ENCODE results near the gene LRP1B.

Gene LRP1B

DNA sequence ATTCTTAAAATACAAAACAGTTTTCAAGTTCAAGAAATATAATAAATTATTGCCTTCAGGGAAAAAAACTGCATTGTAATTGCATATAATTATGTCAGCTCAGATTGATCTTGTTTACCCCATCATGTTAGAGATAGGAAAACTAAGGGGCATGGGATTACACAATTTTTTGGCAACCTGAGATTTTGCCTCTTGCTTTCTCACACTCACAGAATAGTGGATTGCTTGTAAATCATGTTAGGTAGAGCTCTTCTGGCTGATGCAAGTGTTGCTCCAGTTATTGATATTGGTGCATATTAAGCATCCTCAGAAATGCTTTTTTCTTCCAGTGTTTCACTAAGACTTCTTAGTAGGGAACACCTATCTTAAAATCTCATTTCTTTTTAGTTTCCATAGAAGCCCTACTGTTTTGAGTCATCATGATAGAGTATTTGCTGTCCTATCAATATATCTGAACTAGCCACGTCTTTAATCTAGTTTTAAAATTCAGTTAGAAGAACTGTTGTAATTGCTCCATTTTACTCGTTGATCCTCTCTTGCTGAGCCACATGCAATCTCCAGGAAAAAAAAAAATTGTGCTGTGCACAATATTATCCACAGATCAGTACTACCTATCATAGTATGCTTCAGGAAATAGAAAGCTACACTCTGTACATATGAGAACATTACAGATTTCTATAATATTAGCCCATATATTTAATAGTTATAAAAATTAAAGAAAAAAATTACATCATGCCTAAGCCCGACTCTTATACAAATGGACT lies 393.1 kb downstream of the LRP1B start:
- no peak for DNase-seq

DNA sequence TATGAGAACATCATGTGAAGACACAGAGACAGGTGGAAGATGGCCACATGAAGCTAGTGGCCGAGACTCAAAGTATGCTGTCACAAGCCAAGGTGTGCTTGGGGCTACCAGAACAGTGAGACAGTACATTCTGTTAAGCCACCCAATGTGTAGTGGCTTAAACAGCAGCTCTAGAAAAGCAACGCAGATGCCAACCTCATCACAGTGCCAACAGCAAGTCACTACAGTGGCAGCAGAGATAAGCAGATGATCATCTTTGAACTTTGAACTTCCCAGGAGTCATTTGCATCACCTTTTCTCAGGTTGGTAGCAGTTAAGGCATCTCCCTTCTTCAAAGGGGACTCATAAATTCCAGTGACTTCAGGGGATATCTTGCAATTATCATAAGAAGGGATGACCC lies 394.4 kb downstream of the LRP1B start:
- DNase-seq, result no peak

DNA sequence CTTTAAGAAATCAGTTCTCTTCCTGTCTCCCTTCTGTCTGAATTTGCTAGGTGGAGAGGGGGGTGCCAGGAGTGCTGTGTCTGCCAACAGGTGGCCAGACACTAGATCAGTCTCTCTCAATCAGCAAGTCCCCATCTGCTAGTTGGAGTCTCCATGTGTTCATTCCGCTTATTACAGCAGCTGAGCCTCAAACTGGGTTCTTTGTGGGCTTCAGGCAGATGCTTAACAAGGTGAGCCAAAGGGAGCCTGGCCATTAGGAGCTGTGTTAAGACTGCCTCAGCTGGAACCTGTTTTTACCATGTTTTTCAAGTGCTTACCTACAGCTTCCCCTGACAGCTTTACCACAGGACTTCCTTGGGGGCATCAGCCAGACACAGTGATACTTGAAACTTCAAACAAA lies 401.9 kb downstream of the LRP1B start:
- no peak for DNase-seq

DNA sequence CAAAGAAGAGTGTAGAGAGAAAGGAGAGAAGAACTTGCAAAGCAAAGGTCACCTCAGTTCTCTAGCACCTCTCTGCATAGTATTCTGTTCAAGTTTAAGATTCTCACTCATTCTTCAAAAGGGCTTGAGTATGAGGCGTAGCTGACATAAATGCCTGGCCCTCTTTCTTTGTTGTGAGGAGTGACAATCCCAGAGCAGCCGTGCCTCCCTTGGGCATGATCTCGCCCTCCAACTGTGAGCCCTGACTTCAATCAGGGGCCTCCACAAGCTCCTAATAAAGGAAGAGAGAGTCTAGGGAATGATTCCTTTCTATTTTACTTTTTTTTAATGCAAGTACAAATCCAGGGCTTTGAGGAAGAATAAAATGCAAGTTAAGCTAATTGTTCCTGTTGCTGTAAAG lies 402.7 kb downstream of the LRP1B start:
- no peak for DNase-seq

DNA sequence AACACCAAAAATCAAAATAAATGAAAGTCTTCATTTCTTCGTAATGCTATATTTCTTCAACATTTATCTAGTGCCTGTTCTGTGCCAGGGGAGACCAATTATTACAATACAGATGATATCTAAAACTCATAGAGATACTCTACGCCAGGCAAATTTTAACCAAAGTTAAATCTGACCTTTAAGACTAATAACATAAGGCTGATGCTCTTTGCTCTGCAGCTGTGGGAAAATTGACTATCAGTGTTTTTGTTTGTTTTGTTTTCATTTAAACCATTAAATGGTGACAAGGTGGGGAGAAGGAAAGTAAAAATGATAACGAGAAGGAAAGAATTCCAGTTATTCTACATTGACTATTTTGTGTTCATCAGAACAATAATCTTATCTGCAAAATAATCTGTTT lies 406.4 kb downstream of the LRP1B start:
- no peak for DNase-seq

DNA sequence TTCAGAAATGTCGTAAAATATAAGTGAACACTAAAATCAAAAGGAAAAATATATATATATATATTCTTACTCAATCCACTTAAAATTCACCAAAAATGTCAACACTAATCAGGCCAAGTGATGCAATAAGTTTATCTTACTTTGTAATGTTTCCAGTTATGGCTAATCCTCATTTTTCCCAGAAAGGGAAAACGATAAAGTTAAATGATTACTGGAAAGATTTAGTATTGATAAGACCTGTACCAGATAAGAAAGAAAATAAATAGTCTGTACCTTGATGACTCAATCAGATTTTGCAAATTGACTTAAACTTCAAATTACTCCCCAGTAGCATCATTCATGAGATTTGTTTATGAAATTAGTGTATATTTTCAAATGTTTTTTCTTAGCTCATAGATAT lies 407.0 kb downstream of the LRP1B start:
- DNase-seq, result no peak

DNA sequence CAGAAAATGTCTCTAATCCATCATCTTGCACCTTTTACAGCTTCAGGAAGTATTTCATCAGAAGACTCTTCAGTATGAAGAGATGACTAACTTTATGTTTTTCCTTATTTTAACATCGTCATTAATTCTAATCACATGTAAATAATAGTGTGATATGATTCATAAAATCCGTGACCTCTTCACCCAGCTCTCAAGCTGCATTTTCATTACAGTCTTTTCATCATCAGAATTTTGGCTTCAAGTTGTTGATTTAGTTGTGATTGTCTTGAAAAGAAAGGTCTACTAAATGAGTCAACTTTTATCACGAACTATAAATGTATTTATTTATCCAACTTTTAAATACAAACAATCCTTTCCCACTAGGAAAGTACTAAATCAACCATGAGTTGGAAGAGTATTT lies 410.3 kb downstream of the LRP1B start:
- DNase-seq, result no peak

DNA sequence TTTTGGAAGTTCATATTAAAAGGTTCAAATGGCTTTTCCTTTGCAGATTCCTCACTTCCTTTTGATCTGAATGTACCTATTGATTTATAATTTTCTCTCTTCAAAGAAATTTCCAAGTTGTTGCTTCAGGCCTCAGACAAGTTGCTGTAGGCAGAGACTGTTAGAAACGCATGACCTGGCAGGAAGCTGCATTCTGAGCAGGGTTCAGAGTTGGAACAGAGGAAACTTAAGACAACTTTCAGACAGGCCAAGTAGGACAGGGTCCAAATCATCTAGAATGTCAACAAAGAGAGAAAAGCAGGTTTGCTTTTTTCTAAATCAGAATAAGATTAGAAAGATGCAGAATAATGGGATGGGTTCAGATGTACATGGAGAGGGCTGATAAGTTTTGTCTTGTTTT lies 416.3 kb downstream of the LRP1B start:
- no peak for DNase-seq

DNA sequence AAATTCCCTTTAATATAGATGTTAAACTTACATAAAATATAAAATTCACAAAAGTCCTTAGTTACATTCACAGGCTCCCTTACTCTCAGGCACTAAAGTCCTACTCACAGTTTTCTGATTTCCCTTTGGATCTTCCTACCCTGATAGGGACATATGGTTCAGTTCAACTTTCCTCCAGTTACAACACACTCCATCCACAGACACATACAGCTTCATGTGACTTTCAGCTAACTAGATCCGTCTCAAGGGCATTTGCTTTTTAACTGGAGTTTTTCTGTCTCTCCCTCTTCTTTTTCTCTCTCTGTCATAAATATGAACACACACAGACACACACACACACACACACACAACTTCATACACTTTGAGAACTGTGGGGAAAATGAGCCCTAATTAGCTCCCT lies 419.2 kb downstream of the LRP1B start:
- no peak for DNase-seq

DNA sequence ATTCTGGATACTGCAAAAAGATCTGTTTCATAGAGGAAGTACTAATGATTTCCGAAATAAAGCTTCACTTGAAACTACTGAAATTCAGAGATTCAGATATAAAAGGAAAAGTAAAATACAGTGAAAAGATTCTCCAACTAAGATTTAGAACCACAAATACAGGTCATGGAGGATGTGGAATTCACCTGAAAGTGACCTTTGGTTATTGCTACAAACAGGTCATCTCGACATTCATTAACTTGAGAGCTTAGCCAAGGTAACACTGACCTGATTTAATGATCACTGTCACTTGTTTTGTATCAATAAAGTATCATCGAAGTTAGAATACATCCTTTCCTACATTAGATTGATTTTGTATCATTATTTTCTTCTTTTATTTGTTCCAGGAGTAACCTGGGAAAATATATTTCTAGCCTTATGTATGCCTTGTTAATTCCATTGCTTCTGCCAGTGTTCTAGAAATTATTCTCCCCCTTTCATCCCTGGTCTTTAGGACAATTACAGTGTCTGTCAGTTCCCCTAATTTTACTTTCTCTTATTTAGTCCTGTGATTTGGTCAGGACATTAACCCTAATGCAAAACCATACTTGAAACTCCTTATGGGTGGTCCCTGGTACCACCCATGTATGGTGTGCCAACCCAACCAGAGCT lies 420.1 kb downstream of the LRP1B start:
- DNase-seq, result no peak

DNA sequence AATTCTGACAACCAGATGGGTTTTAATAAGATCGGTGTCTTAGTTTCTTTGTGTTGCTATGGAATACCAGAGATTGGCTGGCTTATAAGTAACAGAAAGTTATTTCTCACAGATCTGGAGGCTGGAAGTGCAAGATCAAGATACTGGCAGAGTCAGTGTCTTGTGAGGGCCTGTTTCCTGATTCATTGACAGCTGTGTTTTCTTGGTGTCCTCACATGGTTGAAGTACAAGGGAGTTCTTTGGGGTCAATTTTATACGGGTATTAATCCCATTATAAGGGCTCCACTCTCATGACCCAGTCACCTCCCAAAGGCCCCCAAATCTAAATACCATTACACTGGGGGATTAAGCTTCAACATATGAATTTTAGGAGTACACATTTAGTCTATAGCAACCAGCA lies 421.1 kb downstream of the LRP1B start:
- no peak for DNase-seq

DNA sequence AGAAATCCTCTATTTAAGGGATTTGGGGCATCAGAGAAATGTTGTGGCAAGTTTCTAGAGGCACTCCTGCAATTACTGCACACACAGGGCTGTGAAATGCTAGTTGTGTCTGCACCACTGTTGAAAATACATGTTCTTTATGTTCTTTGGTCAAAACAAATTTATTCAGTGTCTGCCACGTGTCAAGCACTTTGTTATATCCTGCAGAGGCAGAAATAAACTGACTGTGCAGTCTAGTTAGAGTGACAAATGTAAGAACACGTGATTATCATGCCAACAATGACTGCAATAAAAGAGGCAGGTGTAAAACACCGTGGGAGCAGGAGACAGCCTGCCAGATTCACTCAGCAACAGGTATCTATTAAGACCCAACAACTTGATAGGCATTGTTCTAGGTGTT lies 423.3 kb downstream of the LRP1B start:
- no peak for DNase-seq

DNA sequence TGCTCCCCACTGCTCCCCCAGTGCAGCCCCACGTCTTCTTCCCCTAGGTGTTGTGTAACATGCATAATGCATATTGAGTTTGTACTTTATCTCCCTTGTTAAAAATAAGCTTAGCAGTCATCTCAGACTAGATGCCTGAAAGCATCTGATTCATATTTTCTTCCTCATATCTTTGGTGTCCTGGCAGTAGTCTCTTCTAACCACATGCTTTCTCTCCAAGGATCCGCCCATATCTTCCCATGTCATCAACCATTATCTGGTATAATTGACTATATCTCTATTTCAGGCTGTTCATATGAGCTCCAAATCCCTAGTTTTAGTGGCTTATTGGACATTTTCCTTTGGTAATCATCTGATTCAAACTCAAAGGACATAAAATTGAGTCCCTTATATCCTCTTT lies 426.3 kb downstream of the LRP1B start:
- no peak for DNase-seq

DNA sequence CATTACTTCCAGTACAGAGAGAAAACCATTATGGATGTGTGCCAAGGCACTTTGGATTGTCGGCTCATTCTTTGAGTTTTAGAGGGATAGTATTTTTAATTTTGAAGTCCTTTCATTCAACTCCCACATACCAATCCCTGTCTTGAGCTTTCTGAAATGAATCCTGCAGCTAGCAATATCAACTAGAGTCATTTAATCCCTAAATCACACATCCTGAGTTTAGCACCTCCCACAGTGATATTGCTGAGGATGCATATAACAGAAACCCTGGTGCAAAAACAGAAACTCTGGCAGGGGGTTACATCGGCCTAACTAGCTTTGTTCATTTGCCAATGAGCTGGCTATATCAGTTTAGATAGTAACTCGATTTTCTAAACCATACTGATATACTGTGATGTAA lies 427.3 kb downstream of the LRP1B start:
- no peak for DNase-seq

DNA sequence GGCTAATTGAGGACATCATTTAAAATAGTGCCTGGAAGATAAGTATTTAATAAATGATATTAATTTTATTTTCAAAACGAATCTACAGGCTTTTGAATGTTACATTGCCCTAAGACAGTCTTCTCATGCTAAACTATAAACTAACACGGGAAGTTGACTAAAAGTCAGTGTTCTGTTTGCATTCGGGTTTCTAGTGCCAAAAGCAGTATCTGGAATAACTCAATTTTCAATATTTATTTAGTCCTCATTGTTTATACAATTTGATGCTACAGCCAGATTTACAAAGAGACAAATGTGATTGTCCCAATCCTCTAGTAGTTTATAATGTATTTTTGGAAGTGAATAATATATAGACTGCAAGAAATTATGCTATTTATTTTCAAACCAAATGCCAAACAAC lies 429.2 kb downstream of the LRP1B start:
- DNase-seq, result no peak

DNA sequence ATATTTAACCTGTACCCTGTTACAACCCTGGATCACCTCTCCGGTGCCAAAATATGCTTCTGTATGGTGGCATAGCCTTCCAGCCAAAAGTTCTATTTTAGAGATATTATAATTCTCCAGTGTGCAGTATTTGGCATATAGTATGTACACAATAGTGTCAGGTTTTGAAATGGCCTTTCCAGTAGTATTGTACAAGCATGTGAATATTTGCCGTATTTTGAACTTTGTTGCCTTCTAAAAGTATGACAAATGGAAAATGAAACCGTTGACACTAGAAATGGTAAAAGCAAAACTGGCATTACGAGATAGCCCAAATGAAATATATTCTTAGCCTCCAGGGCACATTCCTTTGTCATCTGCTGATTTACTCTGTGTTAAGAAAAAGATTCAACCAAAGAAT lies 431.2 kb downstream of the LRP1B start:
- no peak for DNase-seq

DNA sequence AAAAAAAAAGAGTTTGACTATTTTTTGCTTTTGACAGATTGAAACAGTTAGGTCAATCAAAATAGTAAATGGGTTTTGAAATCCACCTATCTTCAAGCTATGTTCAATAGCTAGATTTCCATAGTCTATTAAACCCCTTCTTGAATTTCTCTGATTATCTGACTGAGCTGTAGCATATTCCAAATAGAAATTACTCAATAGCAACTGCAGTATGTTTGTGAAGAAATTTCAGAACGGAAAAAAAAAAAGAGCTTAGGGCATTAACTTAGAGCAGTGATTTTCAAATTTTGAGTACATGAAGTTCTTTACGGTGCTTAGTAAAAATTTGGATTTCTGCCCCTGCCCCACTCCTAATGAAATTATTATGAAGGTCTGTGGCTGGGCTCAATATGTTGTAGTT lies 432.3 kb downstream of the LRP1B start:
- no peak for DNase-seq

DNA sequence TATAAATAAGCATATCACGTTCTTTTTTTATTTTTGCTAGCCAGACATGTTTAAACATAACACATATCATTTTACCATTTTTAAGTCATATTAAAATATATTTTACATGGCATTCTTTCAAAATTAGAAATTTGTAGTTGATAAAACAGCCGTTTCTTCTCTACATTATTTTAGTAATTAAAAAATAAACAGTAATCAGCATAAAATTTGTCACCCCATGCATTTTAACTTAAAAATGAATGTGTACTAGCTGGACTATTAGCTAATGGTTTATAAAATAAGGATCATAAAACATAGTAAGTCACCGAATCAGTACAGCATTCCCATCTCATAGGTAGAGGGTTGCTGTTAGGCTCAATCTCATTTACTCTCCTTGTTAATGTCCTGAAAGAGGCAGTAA lies 433.8 kb downstream of the LRP1B start:
- no peak for DNase-seq

DNA sequence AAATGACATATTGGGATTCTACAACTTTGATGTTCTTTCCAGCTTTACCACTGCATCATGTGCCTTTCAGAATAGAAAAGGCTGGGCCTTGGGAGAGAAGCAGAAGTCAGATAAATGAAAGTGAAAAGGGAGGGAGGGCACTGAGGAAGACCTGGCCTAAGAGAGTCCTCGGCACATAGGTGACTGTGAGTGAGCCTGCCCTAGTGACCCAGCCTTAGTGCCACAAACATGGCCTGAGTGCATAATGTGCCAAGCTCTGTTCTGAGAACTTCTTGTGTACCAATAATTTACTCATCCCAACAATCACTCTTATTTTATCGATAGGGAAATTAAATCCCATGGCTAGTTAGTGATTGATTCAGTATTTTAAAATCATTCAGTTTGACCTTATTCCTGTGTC lies 436.6 kb downstream of the LRP1B start:
- no peak for DNase-seq

DNA sequence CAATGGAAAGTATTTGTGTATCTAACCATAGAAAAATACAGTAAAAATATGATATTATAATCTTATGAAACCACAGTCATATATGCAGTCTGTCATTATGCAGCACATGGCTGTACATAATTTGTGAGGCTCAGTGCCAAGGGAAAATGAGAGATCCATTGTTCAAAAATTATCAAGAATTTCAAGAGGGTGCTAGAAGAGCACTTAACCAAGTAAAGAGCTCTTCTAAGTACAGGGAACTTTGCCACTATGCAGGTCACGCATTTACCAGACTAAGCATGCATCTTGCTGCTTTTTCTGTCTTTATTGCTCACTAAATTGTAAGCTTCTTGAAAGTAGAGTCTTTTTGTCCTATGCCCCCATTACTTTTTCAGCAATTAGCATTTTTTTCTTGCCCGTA lies 438.0 kb downstream of the LRP1B start:
- no peak for DNase-seq

DNA sequence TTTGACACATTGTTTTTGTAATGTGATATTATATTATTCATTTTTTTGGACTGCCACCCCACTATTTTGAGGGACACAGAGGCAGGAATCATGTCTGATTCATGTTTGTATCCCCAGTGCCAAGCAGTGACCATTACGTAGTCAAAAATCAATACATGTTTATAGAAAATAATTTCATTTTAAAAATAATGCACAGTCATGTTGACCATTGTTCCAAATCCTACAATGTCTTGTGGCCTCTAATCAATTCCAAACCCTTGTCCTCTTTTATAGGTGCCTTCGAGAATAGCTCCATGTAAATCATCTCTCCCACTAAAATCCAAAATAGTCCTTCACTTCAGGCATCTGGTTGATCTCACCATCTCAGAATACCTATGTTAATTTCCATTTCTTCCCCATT lies 454.7 kb downstream of the LRP1B start:
- no peak for DNase-seq

DNA sequence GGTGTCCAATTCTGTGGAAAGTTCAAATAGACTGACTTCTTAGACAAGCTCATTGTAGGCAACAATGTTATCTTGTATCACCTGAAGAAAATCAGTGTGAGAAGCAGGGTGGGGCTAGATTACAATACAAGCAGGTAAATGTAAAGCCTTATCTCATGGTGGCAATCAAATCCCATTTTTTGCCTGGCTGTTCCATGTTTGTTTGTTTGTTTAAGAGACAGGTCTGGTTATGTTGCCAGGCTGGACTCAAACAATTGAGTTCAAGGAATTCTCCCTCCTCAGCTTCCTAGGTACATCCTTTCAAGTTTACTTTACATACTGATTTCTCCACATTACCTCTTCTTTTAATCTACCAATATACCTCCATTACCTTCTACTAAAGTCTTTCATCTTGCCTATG lies 464.6 kb downstream of the LRP1B start:
- no peak for DNase-seq

DNA sequence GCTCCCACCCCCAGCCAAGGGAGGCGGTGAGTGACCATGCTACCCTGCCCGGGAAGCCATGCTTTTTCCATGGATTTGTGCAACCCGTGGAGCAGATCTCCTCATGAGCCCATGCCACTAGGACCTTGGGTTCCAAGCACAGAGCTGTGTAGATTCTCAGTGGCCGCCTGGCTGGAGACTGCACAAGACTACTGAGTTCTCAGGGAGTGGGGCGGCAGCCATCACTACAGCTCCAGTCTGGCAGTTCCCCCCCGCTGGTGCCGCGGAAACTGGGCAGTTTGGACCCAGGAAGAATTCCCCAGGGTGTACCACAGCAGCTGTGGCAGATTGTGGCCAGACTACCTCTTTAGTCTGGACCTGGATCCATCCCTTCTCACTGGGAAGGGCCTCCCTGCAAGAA lies 470.6 kb downstream of the LRP1B start:
- no peak for DNase-seq

DNA sequence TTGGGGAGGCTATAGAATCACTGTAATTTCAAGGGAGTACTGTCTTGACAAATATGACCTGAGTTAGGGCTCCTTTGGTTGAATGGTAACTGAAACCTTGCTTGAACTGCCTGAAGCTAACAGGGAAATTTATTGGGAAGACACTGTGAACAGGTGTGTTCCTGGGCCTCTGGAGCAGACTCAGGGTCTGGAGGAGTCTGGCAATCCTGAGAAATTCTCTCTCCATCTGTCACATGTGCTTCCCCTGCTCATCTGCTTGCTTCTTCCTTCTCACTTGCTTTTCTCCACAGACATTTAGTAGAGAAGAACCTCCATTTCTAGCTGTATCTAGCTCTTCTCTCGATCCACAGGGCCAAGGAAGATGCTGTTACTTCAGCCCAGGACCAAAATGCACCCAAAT lies 476.5 kb downstream of the LRP1B start:
- DNase-seq, result no peak

DNA sequence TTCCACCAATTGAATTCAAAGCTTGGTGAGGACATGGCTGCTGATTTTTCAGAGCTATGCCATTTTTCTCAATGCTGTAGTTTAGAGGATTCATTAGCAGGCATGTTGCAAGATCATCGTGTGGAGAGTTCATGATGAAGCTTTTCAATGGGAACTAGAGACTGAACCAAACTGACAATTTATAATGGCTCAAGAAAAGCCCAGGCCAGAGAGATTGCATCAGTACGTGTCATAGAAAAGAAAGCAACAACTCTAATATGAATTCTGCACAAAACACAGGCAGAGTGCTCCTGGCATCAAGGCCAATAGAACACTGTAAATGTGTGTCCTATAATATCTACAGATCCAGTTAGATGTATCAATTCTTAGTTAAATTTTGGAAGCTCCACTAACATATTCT lies 477.6 kb downstream of the LRP1B start:
- DNase-seq, result no peak
